HuH-7.5 (cell line): ENCODE data around the gene SLC9B1.

Source experiments
- DNase-seq: peaks from one replicate; pipeline ENCODE4 v3.0.0; 2011; ENCODE audit warnings: low spot score

Gene SLC9B1, protein sequence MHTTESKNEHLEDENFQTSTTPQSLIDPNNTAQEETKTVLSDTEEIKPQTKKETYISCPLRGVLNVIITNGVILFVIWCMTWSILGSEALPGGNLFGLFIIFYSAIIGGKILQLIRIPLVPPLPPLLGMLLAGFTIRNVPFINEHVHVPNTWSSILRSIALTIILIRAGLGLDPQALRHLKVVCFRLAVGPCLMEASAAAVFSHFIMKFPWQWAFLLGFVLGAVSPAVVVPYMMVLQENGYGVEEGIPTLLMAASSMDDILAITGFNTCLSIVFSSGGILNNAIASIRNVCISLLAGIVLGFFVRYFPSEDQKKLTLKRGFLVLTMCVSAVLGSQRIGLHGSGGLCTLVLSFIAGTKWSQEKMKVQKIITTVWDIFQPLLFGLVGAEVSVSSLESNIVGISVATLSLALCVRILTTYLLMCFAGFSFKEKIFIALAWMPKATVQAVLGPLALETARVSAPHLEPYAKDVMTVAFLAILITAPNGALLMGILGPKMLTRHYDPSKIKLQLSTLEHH

DNA sequence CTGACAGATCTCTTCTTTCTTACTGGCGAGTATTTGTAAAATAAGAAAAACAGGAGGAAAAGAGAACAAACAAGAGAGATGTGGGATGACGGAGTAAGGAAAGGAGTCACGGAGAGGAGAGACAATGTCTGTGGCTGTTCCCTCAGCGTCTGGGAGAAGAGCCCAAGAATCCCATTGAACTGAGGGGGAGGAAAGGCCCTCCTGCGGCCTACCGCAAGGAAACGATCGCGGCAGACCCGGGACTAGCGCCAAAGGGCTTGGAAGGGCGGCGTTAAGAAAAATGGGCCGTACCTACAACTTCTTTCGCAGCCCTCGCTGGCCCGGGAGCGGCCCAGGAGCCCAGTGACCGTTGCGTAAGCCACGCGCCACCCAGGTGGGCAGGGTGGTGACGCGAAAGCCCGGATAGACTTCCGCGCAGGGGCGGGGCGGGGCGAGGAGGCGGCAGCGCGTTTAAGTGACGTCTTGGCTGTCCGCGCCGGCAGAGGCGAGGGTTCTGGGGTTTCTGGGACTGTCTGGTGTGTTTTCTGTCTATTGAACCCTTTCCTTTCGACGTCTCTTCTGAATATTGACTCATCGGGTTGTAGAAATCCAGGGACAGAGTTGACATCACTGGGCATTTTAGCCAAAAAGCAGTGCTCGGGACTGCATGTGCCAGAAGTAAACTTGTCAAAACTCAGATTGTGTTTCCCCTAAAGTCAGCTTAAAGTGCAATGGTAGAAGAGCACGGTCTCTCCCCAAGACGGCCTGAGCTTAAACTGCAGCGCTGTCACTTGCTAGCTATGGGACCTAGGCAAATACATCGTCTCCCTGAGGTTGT lies at the start of gene SLC9B1:
TSS of gene SLC9B1 (minus strand) at position 398 of the 817 bp plus-strand sequence. CDS start 27,994 bp downstream, outside the sequence.
- DNase-seq, result peak; percentile 35

DNA sequence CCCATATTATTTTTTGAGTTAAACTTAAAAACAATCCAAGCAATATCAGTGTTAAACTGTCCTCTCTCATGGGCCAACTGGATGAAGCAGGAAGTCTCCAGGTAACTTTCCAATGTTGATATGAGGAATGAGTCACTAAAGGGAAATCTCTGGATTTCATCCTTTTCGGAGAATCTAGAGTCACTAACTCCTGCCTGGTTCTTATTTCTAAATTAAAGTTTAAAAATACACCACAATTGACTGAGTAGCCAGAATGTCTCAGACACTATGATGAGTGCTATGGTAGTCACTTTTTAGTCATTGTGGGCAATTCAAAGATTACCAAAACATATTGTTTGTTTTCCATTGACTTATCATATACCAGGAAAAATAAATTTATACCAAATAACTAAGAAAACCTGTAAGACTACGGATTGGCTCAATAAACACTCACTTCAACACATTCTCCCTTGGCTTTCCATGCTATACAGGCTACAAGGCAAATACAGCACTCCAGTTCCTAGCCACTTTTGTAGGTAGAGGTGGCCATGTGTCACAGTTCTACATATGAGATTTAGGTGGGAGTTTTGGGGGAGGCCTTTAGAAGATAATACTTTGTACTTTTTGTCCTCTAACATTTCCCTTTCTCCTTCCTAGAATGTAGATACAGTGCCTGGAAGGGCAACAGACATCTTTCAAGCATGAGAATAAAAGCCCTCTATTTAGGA lies 48.5 kb upstream of the SLC9B1 start:
- no peak for DNase-seq

DNA sequence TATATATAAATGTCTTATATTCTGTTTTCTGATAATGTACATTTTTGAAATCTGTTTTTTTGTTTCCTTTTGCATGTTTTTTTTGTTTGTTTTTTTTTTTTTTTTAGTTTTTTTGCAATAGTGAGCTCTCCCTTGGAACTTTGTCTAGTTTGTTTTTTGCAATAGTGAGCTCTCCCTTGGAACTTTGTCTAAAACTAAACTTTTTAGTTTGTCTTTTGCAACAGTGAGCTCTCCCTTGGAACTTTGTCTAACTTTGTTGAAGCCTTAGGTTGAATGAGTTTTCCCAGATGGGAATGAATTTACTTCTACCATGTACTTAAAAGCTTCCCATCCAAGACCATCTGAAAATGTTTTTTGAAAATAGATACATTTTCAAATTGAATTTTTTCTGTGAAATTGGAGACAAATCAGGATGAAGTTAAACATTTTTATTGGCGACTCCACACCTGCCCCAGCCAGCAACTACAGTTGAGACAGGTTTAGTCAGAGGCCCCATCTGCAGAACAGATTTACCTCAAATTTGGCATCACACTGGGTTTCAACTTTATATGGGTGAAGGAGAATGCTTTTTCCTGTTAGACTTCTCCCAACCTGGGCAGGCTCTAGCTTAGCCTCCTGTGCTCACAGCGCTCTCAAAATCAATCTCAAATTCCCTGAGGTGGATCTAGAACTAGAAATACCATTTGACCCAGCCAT lies 41.1 kb upstream of the SLC9B1 start:
- DNase-seq, result no peak

DNA sequence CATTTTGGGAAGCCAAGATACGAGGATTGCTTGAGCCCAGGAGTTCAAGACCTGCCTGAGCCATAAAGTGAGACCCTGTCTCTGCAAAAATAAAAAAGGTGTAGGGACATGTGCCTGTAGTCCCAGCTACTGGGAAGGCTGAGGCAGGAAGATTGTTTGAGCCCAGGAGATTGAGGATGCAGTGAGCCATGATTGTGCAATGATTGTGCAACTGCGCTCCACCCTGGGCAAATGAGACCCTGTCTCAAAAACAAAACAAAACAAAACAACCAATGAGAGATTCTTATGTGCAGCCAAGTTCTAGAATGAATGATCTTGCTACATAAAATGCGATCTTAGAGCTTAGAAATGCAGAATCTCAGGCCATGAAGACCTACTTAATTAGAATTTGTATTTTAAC lies 34.5 kb upstream of the SLC9B1 start:
- DNase-seq, result no peak

DNA sequence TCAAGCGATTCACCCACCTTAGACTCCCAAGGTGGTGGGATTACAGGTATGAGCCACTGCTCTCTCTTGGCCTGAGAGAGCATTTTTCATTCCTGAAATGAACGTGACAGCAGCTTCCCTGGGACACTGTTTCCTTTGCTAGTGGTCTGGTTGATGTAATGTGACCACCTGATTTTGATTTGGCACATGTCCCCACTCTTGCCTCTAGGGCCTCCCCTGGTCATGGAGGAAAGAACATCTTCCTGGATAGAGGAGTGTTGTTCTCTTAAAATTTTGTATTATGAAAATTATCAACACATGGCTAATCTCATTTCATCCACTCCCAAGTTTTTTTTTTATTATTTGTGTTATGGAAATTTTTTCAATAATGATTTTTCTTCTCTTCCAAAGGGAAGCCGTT lies 33.3 kb upstream of the SLC9B1 start:
- DNase-seq, result no peak

DNA sequence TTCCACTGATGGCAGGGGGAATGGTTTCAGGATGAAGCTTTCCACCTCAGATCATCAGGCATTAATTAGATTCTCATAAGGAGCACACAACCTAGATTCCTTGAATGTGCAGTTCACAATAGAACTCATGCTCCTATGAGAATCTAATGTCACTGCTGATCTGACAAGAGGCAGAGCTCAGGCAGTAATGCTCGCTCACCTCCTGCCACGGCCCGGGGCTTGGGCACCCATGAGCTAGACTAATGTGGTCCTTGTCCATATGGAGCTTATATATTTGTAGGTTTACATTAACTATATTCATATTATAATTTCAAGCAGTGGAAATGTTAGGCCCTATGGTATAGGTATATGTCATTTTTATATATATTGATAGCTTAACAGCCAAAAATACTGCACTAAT lies 32.6 kb upstream of the SLC9B1 start:
- DNase-seq, result no peak

DNA sequence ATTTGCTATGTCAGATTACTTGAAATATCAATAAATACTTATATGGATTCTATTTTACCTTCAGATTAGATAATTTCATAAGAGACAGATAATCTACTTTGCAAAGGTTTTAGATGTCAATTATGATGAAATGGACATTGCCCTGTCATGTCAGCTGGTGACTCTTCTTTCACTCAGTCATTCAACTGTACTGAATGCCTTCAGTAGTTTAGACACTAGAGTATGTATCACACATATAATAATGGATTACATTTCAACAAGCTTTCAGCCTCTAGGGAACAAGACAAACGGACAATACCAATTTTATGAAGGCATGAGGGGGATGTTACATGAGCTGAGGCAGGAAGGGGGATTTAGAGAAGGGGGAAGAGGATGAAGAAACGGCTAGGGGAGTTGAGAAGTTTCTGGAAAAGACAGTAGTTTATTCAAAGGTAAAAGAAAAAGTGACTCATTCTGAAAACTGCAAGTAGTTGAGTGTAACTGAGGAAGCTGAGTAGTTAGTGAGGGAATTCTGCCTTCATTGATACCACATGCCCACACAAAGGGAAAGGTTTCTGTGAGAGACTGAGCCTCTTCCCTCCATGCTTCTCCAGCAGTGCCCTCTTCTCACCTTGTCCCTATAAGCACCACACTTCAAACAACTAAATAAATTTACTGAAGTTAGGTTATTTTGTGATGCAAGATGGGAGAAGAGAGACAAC lies 31.4 kb upstream of the SLC9B1 start:
- DNase-seq, result no peak

DNA sequence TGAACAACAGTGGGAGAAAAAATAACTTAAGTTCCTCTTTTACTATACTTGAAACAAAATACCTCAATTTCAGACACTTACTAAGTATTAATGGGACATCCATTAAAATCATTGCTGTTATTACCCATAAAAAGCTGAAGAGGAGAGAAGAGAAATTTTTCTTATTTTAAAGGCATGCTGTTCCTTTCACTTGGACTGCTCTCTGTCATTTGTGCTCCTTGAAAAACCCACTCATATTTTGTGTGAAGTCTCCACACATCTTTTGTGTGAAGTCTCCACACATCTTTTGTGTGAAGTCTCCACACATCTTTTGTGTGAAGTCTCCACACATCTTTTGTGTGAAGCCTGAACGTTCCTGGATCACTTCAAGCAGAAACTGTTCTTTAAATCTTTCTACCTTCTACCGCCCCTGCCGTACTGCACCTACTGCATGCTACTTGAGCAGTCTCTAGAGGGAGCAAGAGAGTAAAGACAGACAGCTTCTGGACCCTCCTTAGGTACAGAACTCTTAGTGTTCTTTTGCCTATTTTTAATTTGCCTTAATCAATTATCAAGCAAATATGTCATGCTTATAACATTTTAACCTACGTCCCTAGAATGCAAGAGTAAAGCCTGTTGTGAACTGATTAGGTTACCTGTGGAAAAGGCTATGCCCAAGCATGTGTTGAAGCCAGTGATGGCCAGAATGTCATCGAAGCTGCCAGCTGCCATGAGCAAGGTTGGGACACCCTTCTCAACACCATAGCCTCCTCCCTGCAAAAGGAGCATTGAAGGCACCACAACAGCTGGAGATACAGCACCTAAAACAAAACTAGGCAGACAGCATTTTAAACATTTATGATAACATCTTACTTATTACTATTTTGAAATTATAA lies 27.1 kb upstream of the SLC9B1 start:
- peak; percentile 7 for DNase-seq

DNA sequence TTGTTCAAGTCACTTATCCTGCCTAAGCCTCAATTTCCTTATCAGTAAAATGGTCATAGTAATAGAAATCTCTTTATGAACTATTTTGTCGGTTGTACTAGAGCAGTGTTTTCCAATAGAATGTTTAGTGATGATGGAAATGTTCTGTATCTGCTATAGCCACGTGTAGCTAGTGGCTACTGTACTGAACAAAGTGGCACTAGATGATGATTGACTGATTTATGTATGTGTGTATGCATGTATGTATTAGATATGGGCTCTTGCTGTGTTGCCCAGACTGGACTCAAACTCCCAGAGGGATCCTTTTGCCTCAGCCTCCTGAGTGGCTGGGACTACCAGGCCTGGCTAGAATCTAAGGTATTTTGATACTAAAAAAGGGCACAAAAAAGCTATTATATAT lies 24.7 kb upstream of the SLC9B1 start:
- no peak for DNase-seq

DNA sequence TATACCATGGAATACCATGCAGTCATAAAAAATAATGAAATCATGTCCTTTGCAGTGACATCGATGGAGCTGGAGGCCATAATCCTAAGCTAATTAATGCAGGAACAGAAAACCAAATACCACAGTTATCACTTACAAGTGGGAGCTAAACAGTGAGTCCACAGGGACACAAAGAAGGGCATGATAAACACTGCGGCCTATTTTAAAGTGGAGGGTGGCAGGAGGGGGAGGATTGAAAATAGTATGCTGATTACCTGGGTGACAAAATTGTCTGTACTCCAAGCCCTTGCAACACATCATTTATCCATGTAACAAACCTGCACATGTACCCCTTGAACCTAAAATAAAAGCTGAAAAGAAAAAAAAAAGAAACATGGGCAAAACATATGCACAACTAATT lies 16.7 kb upstream of the SLC9B1 start:
- no peak for DNase-seq

DNA sequence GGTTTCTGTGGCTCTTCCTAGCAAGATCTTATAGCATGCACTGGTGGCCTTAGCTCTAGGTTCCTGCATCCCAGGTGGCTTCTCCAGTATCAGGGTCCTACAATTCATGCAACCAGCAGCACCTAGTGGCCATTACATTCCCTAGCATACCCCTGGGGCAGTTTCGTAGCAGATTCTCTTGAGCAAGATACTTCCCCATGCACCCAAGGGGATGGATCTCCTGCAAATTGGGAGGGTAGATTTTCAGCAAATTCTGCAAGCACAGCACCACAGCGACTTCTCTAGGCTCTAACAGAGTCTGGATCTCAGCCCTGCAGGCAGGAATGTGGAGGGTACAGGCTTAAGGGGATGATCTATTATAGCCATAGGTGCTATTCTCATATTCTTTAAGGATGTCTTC lies 13.1 kb upstream of the SLC9B1 start:
- DNase-seq, result peak; percentile 12

DNA sequence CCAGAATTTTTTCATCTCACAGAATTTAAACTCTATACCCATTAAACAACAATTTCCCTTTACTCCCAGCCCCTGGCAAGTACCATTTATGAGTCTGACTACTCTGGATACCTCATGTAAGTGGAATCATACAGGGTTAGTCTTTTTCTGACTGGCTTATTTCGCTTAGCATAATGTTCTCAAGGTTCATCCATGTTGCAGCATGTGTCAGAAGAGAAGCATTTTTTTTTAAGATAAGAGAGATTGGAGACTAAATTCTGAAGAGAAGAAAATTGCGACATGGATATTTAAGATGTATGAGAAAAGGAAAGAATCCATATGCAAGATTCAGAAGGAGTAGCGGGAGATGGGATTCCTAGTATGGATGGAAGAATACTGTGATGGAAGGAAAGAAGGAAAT lies 11.3 kb upstream of the SLC9B1 start:
- no peak for DNase-seq

DNA sequence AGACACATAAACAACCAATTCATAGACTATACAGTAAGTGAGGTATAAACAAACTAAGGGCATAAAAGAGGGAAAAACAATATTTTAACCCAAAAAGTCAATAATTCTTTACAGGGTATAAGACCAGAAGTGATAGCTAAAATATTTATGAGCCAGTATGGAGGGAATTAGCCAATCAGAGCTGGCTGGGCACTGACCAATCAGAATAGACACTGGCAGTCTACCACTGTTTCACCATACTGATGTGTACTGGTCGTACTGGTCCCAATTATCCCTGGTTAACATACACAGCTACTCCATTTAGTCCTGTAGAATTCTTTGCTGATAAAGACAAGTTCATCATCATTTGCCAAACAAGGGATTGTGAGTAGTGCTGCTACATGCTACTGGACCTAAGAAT lies 9.8 kb upstream of the SLC9B1 start:
- DNase-seq, result no peak

DNA sequence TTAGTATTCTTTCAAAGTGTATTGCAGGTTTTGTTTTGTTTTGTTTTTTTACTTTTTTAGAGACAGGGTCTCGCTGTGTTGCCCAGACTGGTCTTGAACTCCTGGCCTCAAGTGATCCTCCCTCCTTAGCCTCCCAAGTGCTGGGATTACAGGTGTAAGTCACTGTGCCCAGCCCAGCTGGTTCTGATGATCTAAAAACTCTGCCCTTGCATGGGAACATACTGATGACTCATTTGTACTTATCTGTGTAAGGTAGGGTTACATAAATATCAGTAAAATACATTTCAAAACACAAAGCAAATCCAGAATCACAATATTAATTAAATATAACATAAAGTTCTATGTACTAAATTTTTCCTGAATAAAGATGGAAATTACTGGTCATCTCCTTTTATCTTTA lies 7.4 kb upstream of the SLC9B1 start:
- no peak for DNase-seq

DNA sequence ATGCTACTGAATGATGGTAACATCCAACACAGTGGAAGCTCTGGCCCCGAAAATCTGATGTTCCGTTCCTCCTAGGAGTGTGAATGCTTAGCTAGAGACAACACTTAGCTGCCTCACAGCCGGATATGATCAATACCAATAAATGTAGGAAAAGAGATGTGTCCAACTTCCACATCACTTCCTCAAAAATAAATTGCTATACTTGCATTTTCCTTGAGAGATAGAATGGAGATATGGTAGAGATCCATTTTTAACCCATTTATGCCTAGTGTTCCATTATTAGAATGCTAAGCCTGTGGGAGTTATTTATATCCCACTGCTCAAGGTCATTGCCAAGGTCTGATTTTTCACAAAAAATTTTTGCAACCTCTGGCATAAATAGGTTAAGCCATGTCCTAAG lies 5.5 kb upstream of the SLC9B1 start:
- no peak for DNase-seq

DNA sequence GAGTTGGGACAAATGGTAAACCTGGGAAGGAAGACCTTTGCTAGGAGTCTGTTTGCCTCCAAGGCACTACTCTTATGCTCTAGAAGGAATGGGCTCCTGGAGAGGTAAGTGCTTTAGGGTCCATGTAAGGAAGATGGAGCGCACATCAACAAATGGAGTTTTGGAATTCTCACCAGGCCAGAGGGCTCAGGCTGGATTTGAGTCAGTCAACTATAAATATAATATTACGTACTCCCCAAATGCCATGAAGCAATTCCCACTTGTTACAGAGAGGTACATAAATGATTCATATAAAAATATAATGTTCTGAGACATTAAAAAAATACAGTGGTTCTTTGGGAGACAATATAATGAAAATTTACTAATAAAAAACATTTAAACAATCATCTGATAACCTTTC lies 1.6 kb upstream of the SLC9B1 start:
- no peak for DNase-seq

DNA sequence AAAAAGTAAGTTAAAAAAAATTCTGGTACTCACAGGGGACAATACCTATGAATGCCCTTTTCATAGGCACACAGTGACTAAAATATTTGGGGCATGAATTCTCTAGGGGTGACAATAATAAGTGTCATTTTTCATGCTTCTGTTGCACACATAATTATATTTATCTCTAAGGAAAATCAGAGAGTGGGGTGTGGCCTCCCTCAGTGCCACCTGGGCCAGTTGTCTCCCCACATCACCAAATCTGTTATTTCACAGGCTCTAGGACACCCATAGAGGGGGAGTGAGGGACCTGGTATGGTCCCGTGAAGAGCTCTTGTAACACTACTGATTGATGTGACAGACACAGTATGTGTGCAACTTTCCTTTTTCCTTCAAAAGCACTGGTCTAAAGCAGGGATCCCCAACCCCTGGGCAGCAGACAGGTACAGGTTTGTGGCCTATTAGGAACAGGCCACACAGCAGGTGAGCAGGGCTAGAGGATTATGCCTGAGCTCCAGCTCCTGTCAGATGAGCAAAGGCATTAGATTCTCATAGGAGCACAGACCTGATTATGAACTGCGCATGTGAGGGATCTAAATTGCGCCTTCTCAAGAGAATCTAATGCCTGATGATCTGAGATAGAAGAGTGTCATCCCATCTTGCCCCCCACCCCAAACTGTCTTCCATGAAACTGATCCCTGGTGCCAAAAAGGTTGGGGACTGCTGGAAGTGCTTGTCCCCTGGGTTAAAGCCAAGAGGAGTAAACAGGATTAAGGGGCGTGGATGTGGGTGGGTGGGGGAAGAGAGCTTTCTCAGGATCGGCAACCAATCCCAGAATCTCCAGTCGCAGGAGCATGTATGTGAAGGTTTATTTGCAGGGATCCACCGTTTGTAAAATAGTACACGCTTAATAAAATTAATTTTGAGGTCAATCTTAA lies 856 bp downstream of the SLC9B1 start:
- peak; percentile 8 for DNase-seq

DNA sequence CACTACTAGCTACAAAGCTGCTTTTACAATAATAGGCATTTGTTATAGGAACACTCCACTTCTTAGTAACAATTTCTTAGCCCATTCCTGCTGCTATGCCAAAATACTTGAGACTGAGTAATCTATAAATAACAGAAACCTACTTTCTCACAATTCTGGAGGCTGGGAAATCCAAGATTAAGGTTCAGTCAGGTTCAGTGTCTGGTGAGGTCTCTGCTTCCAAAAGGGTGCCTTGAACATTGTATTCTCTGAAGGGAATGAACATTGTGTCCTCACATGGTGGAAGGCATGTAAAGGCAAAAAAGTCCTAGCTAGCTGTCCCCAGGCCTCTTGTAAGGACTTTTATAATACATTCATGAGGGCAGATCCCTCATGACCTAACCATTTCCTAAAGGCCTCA lies 7.0 kb downstream of the SLC9B1 start:
- no peak for DNase-seq

DNA sequence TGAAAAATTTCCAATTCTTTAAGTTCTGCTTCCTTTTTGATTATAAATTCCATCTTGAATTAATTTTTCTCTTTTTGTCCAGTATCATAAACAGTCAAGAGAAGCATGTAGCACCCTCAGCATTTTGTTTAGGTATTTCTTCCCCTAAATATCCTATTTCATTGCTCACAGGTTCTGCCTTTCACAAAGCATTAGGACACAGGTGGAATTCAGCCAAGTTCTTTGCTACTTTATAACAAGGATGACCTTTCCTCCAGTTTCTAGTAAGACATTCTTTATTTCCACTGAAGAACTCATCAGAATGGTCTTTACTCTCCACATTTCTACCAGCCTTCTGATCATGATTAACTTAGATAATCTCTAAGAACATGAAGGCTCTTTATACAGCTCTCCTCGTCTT lies 7.4 kb downstream of the SLC9B1 start:
- no peak for DNase-seq
